ENCODE measurements around the gene NFYB. TPM values are rescaled to one million over a fixed set of nuclear protein-coding genes. Genes with fewer than 3 reads are reported as not detected.

NFYB gene
- total RNA-seq, 5 donors from 2014 or later (not counting 1 experiment from before 2014, with no cell fraction given): 15.6 to 23.7 (median 22.3) TPM

GRCh38 chr12:104105461-104105860 is 32.5 kb downstream of the NFYB start:
- CTCF ChIA-PET: interaction anchor here in 1 of 2 donors (0.9 kb wide), 1 partner anchor 47 kb away, joined by 5 read pairs; no protein-coding TSS in a partner anchor
- Histone ChIP-seq H3K4me3 (ENCODE audit: control insufficient read depth in 1 of 2, extremely low read depth in 1 of 2, low read length in 1 of 2) (no peak overlapping the region), H3K27ac (ENCODE audit: low read length) (no peak overlapping the region), H3K4me1 (ENCODE audit: control insufficient read depth in 1 of 2, extremely low read depth in 1 of 2, insufficient read depth in 2 of 2, low read length in 2 of 2) (peaks cover 0 to 6% of the 10 kb centered on the region in 2 experiments), H3K36me3 (ENCODE audit: control insufficient read depth in 2 of 2, extremely low read depth in 1 of 2, insufficient read depth in 1 of 2, low read length in 1 of 2) (peaks cover 0 to 11% of the 10 kb centered on the region in 2 donors), H3K27me3 (replicated peaks in 1 of 2; ENCODE audit: control insufficient read depth in 2 of 2, extremely low read depth in 1 of 2, insufficient read depth in 2 of 2, low read length in 1 of 2) (no peaks in the 10 kb centered on the region), H3K9me3 (no peaks in the 10 kb centered on the region)
- H3K36me3 Mint-ChIP-seq: peaks cover 12% of the 10 kb centered on the region
- no peaks in the 10 kb centered on the region for H3K27me3 Mint-ChIP-seq
- no peak overlapping the region for H3K27ac Mint-ChIP-seq
- no peak overlapping the region for H3K4me3 Mint-ChIP-seq
- H3K9me3 Mint-ChIP-seq: no peaks in the 10 kb centered on the region
- no peak for DNase-seq
- POLR2A ChIA-PET: interaction anchor here in 1 of 2 donors (0.7 kb wide), 1 partner anchor 48 kb away, joined by 5 read pairs; no protein-coding TSS in a partner anchor
- ATAC-seq (replicated peaks in 1 of 4): no peak
- H3K4me1 Mint-ChIP-seq: peaks cover 10 to 12% (median 10%) of the 10 kb centered on the region in 3 donors

GRCh38 chr12:104097954-104098353 is 40.1 kb downstream of the NFYB start:
- H3K4me3 Mint-ChIP-seq: no peak overlapping the region
- peaks cover 0 to 52% of the 10 kb centered on the region in 2 donors for H3K36me3 ChIP-seq (ENCODE audit: control insufficient read depth in 2 of 2, extremely low read depth in 1 of 2, insufficient read depth in 1 of 2, low read length in 1 of 2)
- no peak for DNase-seq
- H3K27ac ChIP-seq (ENCODE audit: low read length): no peak overlapping the region
- H3K9me3 Mint-ChIP-seq: no peaks in the 10 kb centered on the region
- ChIA-PET POLR2A (interaction anchor here in 1 of 2 donors (0.6 to 0.7 kb wide), 2 partner anchors 16 to 40 kb away, joined by 4 to 6 read pairs; no protein-coding TSS in a partner anchor), CTCF (interaction anchor here in 1 of 2 donors (0.6 to 2.4 kb wide), 2 partner anchors 11 to 220 kb away, joined by 3 to 16 read pairs; no protein-coding TSS in a partner anchor)
- H3K4me3 ChIP-seq (ENCODE audit: control insufficient read depth in 1 of 2, extremely low read depth in 1 of 2, low read length in 1 of 2): no peak overlapping the region
- no peaks in the 10 kb centered on the region for H3K27me3 Mint-ChIP-seq
- no peaks in the 10 kb centered on the region for H3K4me1 ChIP-seq (ENCODE audit: control insufficient read depth in 1 of 2, extremely low read depth in 1 of 2, insufficient read depth in 2 of 2, low read length in 2 of 2)
- WGBS (ENCODE audit: insufficient coverage): no CpG with 5 or more reads among the region's 2 CpGs
- ATAC-seq (replicated peaks in 1 of 4): no peak
- H3K36me3 Mint-ChIP-seq: peaks cover 44% of the 10 kb centered on the region
- peaks cover 0 to 5% (median 0%) of the 10 kb centered on the region in 3 donors for H3K4me1 Mint-ChIP-seq
- H3K27me3 ChIP-seq (replicated peaks in 1 of 2; ENCODE audit: control insufficient read depth in 2 of 2, extremely low read depth in 1 of 2, insufficient read depth in 2 of 2, low read length in 1 of 2): no peaks in the 10 kb centered on the region
- no peak overlapping the region for H3K27ac Mint-ChIP-seq
- H3K9me3 ChIP-seq: no peaks in the 10 kb centered on the region

- Mint-ChIP-seq H3K9me3 (no peaks in the 10 kb centered on the region), H3K4me1 (peaks cover 0 to 5% (median 0%) of the 10 kb centered on the region in 3 donors), H3K4me3 (no peak overlapping the region), H3K27ac (no peak overlapping the region), H3K27me3 (no peaks in the 10 kb centered on the region), H3K36me3 (peaks cover 42% of the 10 kb centered on the region)
- no peaks in the 10 kb centered on the region for H3K9me3 ChIP-seq
- H3K4me1 ChIP-seq (ENCODE audit: control insufficient read depth in 1 of 2, extremely low read depth in 1 of 2, insufficient read depth in 2 of 2, low read length in 2 of 2): no peaks in the 10 kb centered on the region
- no CpG with 5 or more reads among the region's 1 CpG for WGBS (ENCODE audit: insufficient coverage)
- H3K36me3 ChIP-seq (ENCODE audit: control insufficient read depth in 2 of 2, extremely low read depth in 1 of 2, insufficient read depth in 1 of 2, low read length in 1 of 2): peaks cover 0 to 47% of the 10 kb centered on the region in 2 donors
- no peak overlapping the region for H3K27ac ChIP-seq (ENCODE audit: low read length)
- POLR2A ChIA-PET: no interaction called here
- H3K27me3 ChIP-seq (replicated peaks in 1 of 2; ENCODE audit: control insufficient read depth in 2 of 2, extremely low read depth in 1 of 2, insufficient read depth in 2 of 2, low read length in 1 of 2): no peaks in the 10 kb centered on the region
- H3K4me3 ChIP-seq (ENCODE audit: control insufficient read depth in 1 of 2, extremely low read depth in 1 of 2, low read length in 1 of 2): no peak overlapping the region
- DNase-seq: no peak
- CTCF ChIA-PET: interaction anchor here in 1 of 2 donors (0.6 kb wide), 1 partner anchor 9 kb away, joined by 3 read pairs; no protein-coding TSS in a partner anchor
- no peak for ATAC-seq (replicated peaks in 1 of 4)
Observed at GRCh38 chr12:104095289-104095688, 42.7 kb downstream of the NFYB start.

GRCh38 chr12:104094284-104094683 is 43.7 kb downstream of the NFYB start:
- no peaks in the 10 kb centered on the region for H3K9me3 Mint-ChIP-seq
- no peaks in the 10 kb centered on the region for H3K27me3 Mint-ChIP-seq
- no peak for DNase-seq
- no peak overlapping the region for H3K27ac Mint-ChIP-seq
- H3K9me3 ChIP-seq: no peaks in the 10 kb centered on the region
- no peak for ATAC-seq (replicated peaks in 1 of 4)
- CTCF ChIA-PET: interaction anchor here in 1 of 2 donors (1.0 kb wide), 1 partner anchor 190 kb away, joined by 3 read pairs; no protein-coding TSS in a partner anchor
- H3K4me3 ChIP-seq (ENCODE audit: control insufficient read depth in 1 of 2, extremely low read depth in 1 of 2, low read length in 1 of 2): no peak overlapping the region
- POLR2A ChIA-PET: no interaction called here
- H3K4me1 Mint-ChIP-seq: peaks cover 0 to 5% (median 0%) of the 10 kb centered on the region in 3 donors
- no peaks in the 10 kb centered on the region for H3K27me3 ChIP-seq (replicated peaks in 1 of 2; ENCODE audit: control insufficient read depth in 2 of 2, extremely low read depth in 1 of 2, insufficient read depth in 2 of 2, low read length in 1 of 2)
- no peak overlapping the region for H3K27ac ChIP-seq (ENCODE audit: low read length)
- H3K4me3 Mint-ChIP-seq: no peak overlapping the region
- no peaks in the 10 kb centered on the region for H3K4me1 ChIP-seq (ENCODE audit: control insufficient read depth in 1 of 2, extremely low read depth in 1 of 2, insufficient read depth in 2 of 2, low read length in 2 of 2)
- WGBS (ENCODE audit: insufficient coverage): no CpG with 5 or more reads among the region's 3 CpGs
- peaks cover 51% of the 10 kb centered on the region for H3K36me3 Mint-ChIP-seq
- H3K36me3 ChIP-seq (ENCODE audit: control insufficient read depth in 2 of 2, extremely low read depth in 1 of 2, insufficient read depth in 1 of 2, low read length in 1 of 2): peaks cover 0 to 50% of the 10 kb centered on the region in 2 donors

GRCh38 chr12:104091136-104091535 is 46.9 kb downstream of the NFYB start:
- 100% methylated on average over 1 of the region's 4 CpGs for WGBS (ENCODE audit: insufficient coverage)
- H3K36me3 Mint-ChIP-seq: peaks cover 48% of the 10 kb centered on the region
- CTCF ChIA-PET: interaction anchor here in 1 of 2 donors (0.6 to 3.3 kb wide), 3 partner anchors 18 to 107 kb away, joined by 3 to 11 read pairs (median 3); no protein-coding TSS in a partner anchor
- H3K27ac Mint-ChIP-seq: no peak overlapping the region
- no peak overlapping the region for H3K27ac ChIP-seq (ENCODE audit: low read length)
- ATAC-seq (replicated peaks in 1 of 4) (no peak), DNase-seq (no peak)
- H3K4me1 ChIP-seq (ENCODE audit: control insufficient read depth in 1 of 2, extremely low read depth in 1 of 2, insufficient read depth in 2 of 2, low read length in 2 of 2): no peaks in the 10 kb centered on the region
- peaks cover 0 to 63% of the 10 kb centered on the region in 2 donors for H3K36me3 ChIP-seq (ENCODE audit: control insufficient read depth in 2 of 2, extremely low read depth in 1 of 2, insufficient read depth in 1 of 2, low read length in 1 of 2)
- H3K27me3 ChIP-seq (replicated peaks in 1 of 2; ENCODE audit: control insufficient read depth in 2 of 2, extremely low read depth in 1 of 2, insufficient read depth in 2 of 2, low read length in 1 of 2): no peaks in the 10 kb centered on the region
- peaks cover 0 to 5% (median 0%) of the 10 kb centered on the region in 3 donors for H3K4me1 Mint-ChIP-seq
- H3K4me3 Mint-ChIP-seq: no peak overlapping the region
- no peaks in the 10 kb centered on the region for H3K27me3 Mint-ChIP-seq
- no peaks in the 10 kb centered on the region for H3K9me3 Mint-ChIP-seq
- no peak overlapping the region for H3K4me3 ChIP-seq (ENCODE audit: control insufficient read depth in 1 of 2, extremely low read depth in 1 of 2, low read length in 1 of 2)
- no peaks in the 10 kb centered on the region for H3K9me3 ChIP-seq
- POLR2A ChIA-PET: no interaction called here

- Mint-ChIP-seq H3K9me3 (no peaks in the 10 kb centered on the region), H3K4me1 (peaks cover 0 to 5% (median 0%) of the 10 kb centered on the region in 3 donors), H3K27ac (no peak overlapping the region), H3K36me3 (peaks cover 48% of the 10 kb centered on the region), H3K4me3 (no peak overlapping the region), H3K27me3 (no peaks in the 10 kb centered on the region)
- DNase-seq: no peak
- Histone ChIP-seq H3K36me3 (ENCODE audit: control insufficient read depth in 2 of 2, extremely low read depth in 1 of 2, insufficient read depth in 1 of 2, low read length in 1 of 2) (peaks cover 3 to 64% of the 10 kb centered on the region in 2 donors), H3K4me3 (ENCODE audit: control insufficient read depth in 1 of 2, extremely low read depth in 1 of 2, low read length in 1 of 2) (no peak overlapping the region), H3K4me1 (ENCODE audit: control insufficient read depth in 1 of 2, extremely low read depth in 1 of 2, insufficient read depth in 2 of 2, low read length in 2 of 2) (no peaks in the 10 kb centered on the region), H3K9me3 (no peaks in the 10 kb centered on the region), H3K27me3 (replicated peaks in 1 of 2; ENCODE audit: control insufficient read depth in 2 of 2, extremely low read depth in 1 of 2, insufficient read depth in 2 of 2, low read length in 1 of 2) (no peaks in the 10 kb centered on the region), H3K27ac (ENCODE audit: low read length) (no peak overlapping the region)
- ChIA-PET CTCF (interaction anchor here in 1 of 2 donors (0.6 to 3.3 kb wide), 2 partner anchors 18 to 27 kb away, joined by 3 to 11 read pairs; no protein-coding TSS in a partner anchor), POLR2A (no interaction called here)
- ATAC-seq (replicated peaks in 1 of 4): no peak
- no CpG with 5 or more reads among the region's 1 CpG for WGBS (ENCODE audit: insufficient coverage)
Observed at GRCh38 chr12:104090685-104091084, 47.3 kb downstream of the NFYB start.
